Measurements from ENCODE around the gene TMEFF2. TPM values are rescaled to one million over a fixed set of nuclear protein-coding genes. Genes with fewer than 3 reads are reported as not detected.
"Not testable (repeated sequence)": the region's sequence is repeated elsewhere in the genome, so short reads cannot be mapped to it uniquely, and the experiment has no call there.

TMEFF2 gene
- total RNA-seq, 6 experiments from 2014 or later = 0.18 to 0.25 (median 0.22) TPM; not detected in 3

GRCh38 chr2:192087398-192087958, 107.3 kb downstream of the TMEFF2 start:
- H3K4me3 Mint-ChIP-seq = no peak overlapping the region
- H3K36me3 Mint-ChIP-seq (ENCODE audit: low read depth) = no peaks in the 10 kb centered on the region
- H3K4me1 Mint-ChIP-seq (ENCODE audit: low read depth) = peaks cover 6% of the 10 kb centered on the region; the same call in 1 of the 2 replicates
- no peak for TF ChIP-seq CTCF (IDR thresholded peaks at IDR 0.05)
- no peaks in the 10 kb centered on the region for H3K9me3 Mint-ChIP-seq
- DNase-seq = no peak
- H3K27ac Mint-ChIP-seq = no peak overlapping the region
- H3K27me3 Mint-ChIP-seq (ENCODE audit: insufficient read depth) = peaks cover 2% of the 10 kb centered on the region; the same call in 1 of the 2 replicates

- Mint-ChIP-seq H3K4me1 (ENCODE audit: low read depth) (no peaks in the 10 kb centered on the region), H3K27ac (no peak overlapping the region), H3K36me3 (ENCODE audit: low read depth) (no peaks in the 10 kb centered on the region), H3K4me3 (no peak overlapping the region), H3K9me3 (no peaks in the 10 kb centered on the region), H3K27me3 (ENCODE audit: insufficient read depth) (no peaks in the 10 kb centered on the region; the same call in none of the 2 replicates)
- no peak for DNase-seq
- no peak for TF ChIP-seq CTCF (IDR thresholded peaks at IDR 0.05)
Observed at GRCh38 chr2:192082121-192082520, 112.6 kb downstream of the TMEFF2 start.

- H3K4me1 Mint-ChIP-seq (ENCODE audit: low read depth); DNase-seq; H3K36me3 Mint-ChIP-seq (ENCODE audit: low read depth); H3K9me3 Mint-ChIP-seq; H3K27ac Mint-ChIP-seq; H3K27me3 Mint-ChIP-seq (ENCODE audit: insufficient read depth); H3K4me3 Mint-ChIP-seq: not testable (repeated sequence)
Observed at GRCh38 chr2:192080096-192080495, 114.6 kb downstream of the TMEFF2 start.

- Mint-ChIP-seq H3K27me3 (ENCODE audit: insufficient read depth) (no peaks in the 10 kb centered on the region), H3K9me3 (no peaks in the 10 kb centered on the region), H3K4me3 (no peak overlapping the region), H3K36me3 (ENCODE audit: low read depth) (no peaks in the 10 kb centered on the region), H3K4me1 (ENCODE audit: low read depth) (peaks cover 8% of the 10 kb centered on the region), H3K27ac (no peak overlapping the region)
- no peak for DNase-seq
- TF ChIP-seq CTCF (IDR thresholded peaks at IDR 0.05) = no peak
Observed at GRCh38 chr2:192073878-192074277, 120.9 kb downstream of the TMEFF2 start.

GRCh38 chr2:192072778-192073177, 122.0 kb downstream of the TMEFF2 start:
- Mint-ChIP-seq H3K27ac (no peak overlapping the region), H3K4me3 (no peak overlapping the region), H3K9me3 (no peaks in the 10 kb centered on the region), H3K36me3 (ENCODE audit: low read depth) (no peaks in the 10 kb centered on the region), H3K27me3 (ENCODE audit: insufficient read depth) (no peaks in the 10 kb centered on the region), H3K4me1 (ENCODE audit: low read depth) (peaks cover 8% of the 10 kb centered on the region)
- DNase-seq = no peak
- no peak for TF ChIP-seq CTCF (IDR thresholded peaks at IDR 0.05)

- H3K36me3 Mint-ChIP-seq (ENCODE audit: low read depth) = no peaks in the 10 kb centered on the region
- H3K27me3 Mint-ChIP-seq (ENCODE audit: insufficient read depth) = no peaks in the 10 kb centered on the region
- H3K4me3 Mint-ChIP-seq = no peak overlapping the region
- no peak for DNase-seq
- no peak for TF ChIP-seq CTCF (IDR thresholded peaks at IDR 0.05)
- no peaks in the 10 kb centered on the region for H3K9me3 Mint-ChIP-seq
- H3K27ac Mint-ChIP-seq = no peak overlapping the region
- H3K4me1 Mint-ChIP-seq (ENCODE audit: low read depth) = peaks cover 8% of the 10 kb centered on the region
Observed at GRCh38 chr2:192072261-192072660, 122.5 kb downstream of the TMEFF2 start.
